ENCODE data around the gene C22orf42. TPM values are rescaled to one million over a fixed set of nuclear protein-coding genes. Genes with fewer than 3 reads are reported as not detected.

Gene C22orf42
- total RNA-seq, 1 donor from 2014 or later: not detected

GRCh38 chr22:32106930-32107329, 52.2 kb downstream of the C22orf42 start:
- Histone ChIP-seq H3K27me3 (no peaks in the 10 kb centered on the region), H3K9me3 (no peaks in the 10 kb centered on the region), H3K27ac (no peak overlapping the region), H3K36me3 (no peaks in the 10 kb centered on the region), H3K4me1 (no peaks in the 10 kb centered on the region), H3K4me3 (no peak overlapping the region)
- DNase-seq (ENCODE audit: extremely low spot score in 2 of 2): no peak
- TF ChIP-seq CTCF (IDR thresholded peaks at IDR 0.05) (no peak), POLR2AphosphoS5 (IDR thresholded peaks at IDR 0.05; ENCODE audit: insufficient read depth in 1 of 2, low read depth in 1 of 2) (no peak), POLR2A (IDR thresholded peaks at IDR 0.05) (no peak)
- intact Hi-C loops (cut with DNase I): no loop called here

- Histone ChIP-seq H3K27ac (no peak overlapping the region), H3K27me3 (no peaks in the 10 kb centered on the region), H3K9me3 (no peaks in the 10 kb centered on the region), H3K4me3 (no peak overlapping the region), H3K4me1 (no peaks in the 10 kb centered on the region), H3K36me3 (no peaks in the 10 kb centered on the region)
- intact Hi-C loops (cut with DNase I): no loop called here
- DNase-seq (ENCODE audit: extremely low spot score in 2 of 2): no peak
- TF ChIP-seq POLR2AphosphoS5 (IDR thresholded peaks at IDR 0.05; ENCODE audit: insufficient read depth in 1 of 2, low read depth in 1 of 2) (no peak), CTCF (IDR thresholded peaks at IDR 0.05) (no peak), POLR2A (IDR thresholded peaks at IDR 0.05) (no peak)
Measured at GRCh38 chr22:32103658-32104315, 55.3 kb downstream of the C22orf42 start.

- DNase-seq (ENCODE audit: extremely low spot score in 2 of 2): no peak
Measured at GRCh38 chr22:32100711-32101110, 58.4 kb downstream of the C22orf42 start.

More at GRCh38 chr22:32100711-32101110, 58.4 kb downstream of the C22orf42 start:
- H3K4me1 ChIP-seq: no peaks in the 10 kb centered on the region
- intact Hi-C loops (cut with DNase I): no loop called here
- no peaks in the 10 kb centered on the region for H3K36me3 ChIP-seq
- H3K27ac ChIP-seq: no peak overlapping the region
- TF ChIP-seq POLR2A (IDR thresholded peaks at IDR 0.05): no peak
- no peak for TF ChIP-seq POLR2AphosphoS5 (IDR thresholded peaks at IDR 0.05; ENCODE audit: insufficient read depth in 1 of 2, low read depth in 1 of 2)
- TF ChIP-seq CTCF (IDR thresholded peaks at IDR 0.05): no peak
- H3K9me3 ChIP-seq: no peaks in the 10 kb centered on the region
- H3K4me3 ChIP-seq: no peak overlapping the region
- H3K27me3 ChIP-seq: no peaks in the 10 kb centered on the region

Small RNA genes lying within 50 kb of the gene (small RNA-seq; reads per million reads assigned to genes)
- not detected for gene AP1B1P2
- gene RF02171: not detected

Other genes starting within 250 kb of the C22orf42 start
- 86.2 TPM for gene YWHAH, start 214.8 kb downstream of the C22orf42 start, total RNA-seq
- 5.6 TPM for gene SLC5A1, start 116.0 kb downstream of the C22orf42 start, total RNA-seq
- gene RFPL2, start 45.8 kb upstream of the C22orf42 start, total RNA-seq: not detected
- gene SLC5A4, start 96.0 kb upstream of the C22orf42 start, total RNA-seq: 2.2 TPM
- not detected for gene RFPL3, start 198.6 kb upstream of the C22orf42 start, total RNA-seq